ENCODE measurements around the gene SMURF1. TPM values are rescaled to one million over a fixed set of nuclear protein-coding genes. Genes with fewer than 3 reads are reported as not detected.

Gene SMURF1
- total RNA-seq, 1 donor from 2014 or later = 24.5 TPM

GRCh38 chr7:99034932-99035722 lies 108.8 kb downstream of the SMURF1 start:
- TF ChIP-seq CTCF (conservative IDR thresholded peaks at IDR 0.05) = no peak
- DNase-seq (ENCODE audit: low read depth, low spot score) = no peak
- no peaks in the 10 kb centered on the region for H3K9me3 Mint-ChIP-seq
- H3K4me1 Mint-ChIP-seq = no peaks in the 10 kb centered on the region
- H3K27me3 Mint-ChIP-seq (ENCODE audit: low read depth) = no peaks in the 10 kb centered on the region
- no peak overlapping the region for H3K27ac Mint-ChIP-seq (ENCODE audit: unreplicated experiment)
- H3K36me3 Mint-ChIP-seq (ENCODE audit: low read depth) = peaks cover 31% of the 10 kb centered on the region
- H3K4me3 Mint-ChIP-seq = no peak overlapping the region

GRCh38 chr7:99033765-99034164 lies 110.1 kb downstream of the SMURF1 start:
- Mint-ChIP-seq H3K27ac (ENCODE audit: unreplicated experiment) (no peak overlapping the region), H3K4me3 (no peak overlapping the region), H3K4me1 (no peaks in the 10 kb centered on the region), H3K9me3 (no peaks in the 10 kb centered on the region), H3K27me3 (ENCODE audit: low read depth) (no peaks in the 10 kb centered on the region), H3K36me3 (ENCODE audit: low read depth) (peaks cover 32% of the 10 kb centered on the region)
- no peak for TF ChIP-seq CTCF (conservative IDR thresholded peaks at IDR 0.05)
- no peak for DNase-seq (ENCODE audit: low read depth, low spot score)

- Mint-ChIP-seq H3K27ac (ENCODE audit: unreplicated experiment) (no peak overlapping the region), H3K27me3 (ENCODE audit: low read depth) (no peaks in the 10 kb centered on the region), H3K4me1 (no peaks in the 10 kb centered on the region), H3K9me3 (no peaks in the 10 kb centered on the region), H3K36me3 (ENCODE audit: low read depth) (peaks cover 33% of the 10 kb centered on the region), H3K4me3 (no peak overlapping the region)
- no peak for DNase-seq (ENCODE audit: low read depth, low spot score)
- TF ChIP-seq CTCF (conservative IDR thresholded peaks at IDR 0.05) = no peak
These were observed 111.0 kb downstream of the SMURF1 start for GRCh38 chr7:99032928-99033327.

- no peaks in the 10 kb centered on the region for H3K9me3 Mint-ChIP-seq
- H3K4me1 Mint-ChIP-seq = peaks cover 4% of the 10 kb centered on the region
- no peak for DNase-seq (ENCODE audit: low read depth, low spot score)
- H3K27me3 Mint-ChIP-seq (ENCODE audit: low read depth) = no peaks in the 10 kb centered on the region
- no peak for TF ChIP-seq CTCF (conservative IDR thresholded peaks at IDR 0.05)
- H3K36me3 Mint-ChIP-seq (ENCODE audit: low read depth) = peaks cover 31% of the 10 kb centered on the region
- no peak overlapping the region for H3K4me3 Mint-ChIP-seq
- H3K27ac Mint-ChIP-seq (ENCODE audit: unreplicated experiment) = no peak overlapping the region
These were observed 112.4 kb downstream of the SMURF1 start for GRCh38 chr7:99031496-99031895.

- peaks cover 4% of the 10 kb centered on the region for H3K4me1 Mint-ChIP-seq
- H3K9me3 Mint-ChIP-seq = no peaks in the 10 kb centered on the region
- no peak overlapping the region for H3K27ac Mint-ChIP-seq (ENCODE audit: unreplicated experiment)
- H3K27me3 Mint-ChIP-seq (ENCODE audit: low read depth) = no peaks in the 10 kb centered on the region
- H3K36me3 Mint-ChIP-seq (ENCODE audit: low read depth) = peaks cover 30% of the 10 kb centered on the region
- H3K4me3 Mint-ChIP-seq = no peak overlapping the region
- no peak for DNase-seq (ENCODE audit: low read depth, low spot score)
- TF ChIP-seq CTCF (conservative IDR thresholded peaks at IDR 0.05) = no peak
These were observed 113.0 kb downstream of the SMURF1 start for GRCh38 chr7:99030951-99031350.

Data from neural crest cell (in vitro differentiated cells).